GM23338 (cell line): ENCODE results near the gene NSF. TPM values are rescaled to one million over a fixed set of nuclear protein-coding genes. Genes with fewer than 3 reads are reported as not detected.
A peak's percentile ranks its signal among the peaks of the same experiment; 100 is the strongest.

Experiments used
- ATAC-seq: fragments of 200-7000 bp; cut with Tn5 transposase; 3 replicates; pipeline ENCODE4 v1.9.1; 2020
- DNase-seq: peaks from one replicate; pipeline ENCODE4 v3.0.0-alpha.2; 2015; ENCODE audit warnings: low spot score
- H2AFZ ChIP-seq: fragments of 200-600 bp; sonication (generic); 2 replicates; pipeline ENCODE4 v1.8.0; 2016; ENCODE audit warnings: antibody characterized with exemption, mild to moderate bottlenecking, moderate library complexity
- H3F3A ChIP-seq: fragments of 200-600 bp; sonication (generic); replicated peaks from 2 replicates; pipeline ENCODE4 v1.8.0; 2017; ENCODE audit warnings: antibody characterized with exemption, mixed run types, low read depth
- H3K27ac ChIP-seq: fragments of 200-600 bp; sonication (generic); 2 replicates; pipeline ENCODE4 v1.6.1; 2016; ENCODE audit warnings: low read depth
- H3K27me3 ChIP-seq: fragments of 200-600 bp; sonication (generic); 2 replicates; pipeline ENCODE4 v1.8.0; 2016; ENCODE audit warnings: mild to moderate bottlenecking, mixed run types, moderate library complexity; ENCODE audit not compliant: insufficient read depth
- H3K36me3 ChIP-seq: fragments of 200-600 bp; sonication (generic); 2 replicates; pipeline ENCODE4 v1.8.0; 2016; ENCODE audit warnings: mild to moderate bottlenecking; ENCODE audit not compliant: insufficient read depth
- H3K4me1 ChIP-seq: fragments of 200-600 bp; sonication (generic); 2 replicates; pipeline ENCODE4 v1.8.0; 2016; ENCODE audit warnings: mild to moderate bottlenecking, moderate library complexity; ENCODE audit not compliant: insufficient read depth
- H3K4me2 ChIP-seq: fragments of 200-600 bp; sonication (generic); 2 replicates; pipeline ENCODE4 v1.7.1; 2017; ENCODE audit warnings: mixed run types
- H3K4me3 ChIP-seq: fragments of 200-600 bp; sonication (generic); 2 replicates; pipeline ENCODE4 v1.6.1; 2016; ENCODE audit warnings: mixed run types
- H3K79me2 ChIP-seq: fragments of 200-600 bp; sonication (generic); replicated peaks from 2 replicates; pipeline ENCODE4 v1.8.0; 2017; ENCODE audit warnings: mild to moderate bottlenecking; ENCODE audit not compliant: insufficient read depth
- H3K9me2 ChIP-seq: fragments of 200-600 bp; sonication (generic); 2 replicates; pipeline ENCODE4 v1.8.0; 2017; ENCODE audit not compliant: insufficient read depth
- H4K20me1 ChIP-seq: fragments of 200-600 bp; sonication (generic); replicated peaks from 2 replicates; pipeline ENCODE4 v1.8.0; 2017; ENCODE audit warnings: mild to moderate bottlenecking; ENCODE audit not compliant: insufficient read depth
- H3K27ac Mint-ChIP-seq: 2 replicates; pipeline ENCODE4 v1.8.0; 2020; ENCODE audit warnings: inconsistent platforms, mild to moderate bottlenecking, moderate library complexity, mixed read lengths
- H3K27me3 Mint-ChIP-seq: 3 replicates; pipeline ENCODE4 v1.8.0; 2022; ENCODE audit warnings: low read depth, mild to moderate bottlenecking, moderate library complexity, mixed read lengths, inconsistent platforms; ENCODE audit not compliant: insufficient read depth, poor library complexity
- H3K36me3 Mint-ChIP-seq: 3 replicates; pipeline ENCODE4 v1.8.0; 2021; ENCODE audit warnings: low read depth, mild to moderate bottlenecking, inconsistent platforms, moderate library complexity, mixed read lengths
- H3K4me1 Mint-ChIP-seq: 3 replicates; pipeline ENCODE4 v1.8.0; 2020; ENCODE audit warnings: mild to moderate bottlenecking, inconsistent platforms, mixed read lengths
- H3K4me3 Mint-ChIP-seq: 3 replicates; pipeline ENCODE4 v1.8.0; 2021; ENCODE audit warnings: moderate library complexity, mild to moderate bottlenecking, inconsistent platforms, mixed read lengths
- H3K9me3 Mint-ChIP-seq: 3 replicates; pipeline ENCODE4 v1.8.0; 2020; ENCODE audit warnings: moderate library complexity, mild to moderate bottlenecking, inconsistent platforms, mixed read lengths
- EZH2 ChIP-seq: fragments of 200-600 bp; sonication (generic); IDR thresholded peaks from one replicate; pipeline ENCODE4 v1.8.0; 2017; ENCODE audit warnings: antibody characterized with exemption, mild to moderate bottlenecking, low read depth; ENCODE audit not compliant: unreplicated experiment
- EZH2phosphoT487 ChIP-seq: fragments of 200-600 bp; sonication (generic); IDR thresholded peaks from one replicate; pipeline ENCODE4 v1.8.1; 2018; ENCODE audit warnings: antibody characterized with exemption; ENCODE audit not compliant: unreplicated experiment
- JUNB ChIP-seq: IDR thresholded peaks from one replicate; pipeline ENCODE4 v1.6.1; 2016; ENCODE audit warnings: antibody characterized with exemption; ENCODE audit not compliant: unreplicated experiment
- NANOG ChIP-seq: IDR thresholded peaks from 2 replicates; pipeline ENCODE4 v1.6.1; 2016; ENCODE audit warnings: antibody characterized with exemption, borderline replicate concordance
- POLR2AphosphoS5 ChIP-seq: IDR thresholded peaks from 2 replicates; pipeline ENCODE4 v1.6.1; 2016; ENCODE audit warnings: antibody characterized with exemption, low read depth
- STAT1 ChIP-seq: IDR thresholded peaks from one replicate; pipeline ENCODE4 v1.6.1; 2016; ENCODE audit warnings: antibody characterized with exemption; ENCODE audit not compliant: unreplicated experiment
- ZNF331 ChIP-seq: fragments of 250-450 bp; sonication (Bioruptor Pico); IDR thresholded peaks from 2 replicates; pipeline ENCODE4 v1.5.0; 2020; ENCODE audit warnings: low read depth, mild to moderate bottlenecking, moderate library complexity
- polyA plus RNA-seq: library from polyadenylated mRNA; unstranded; fragments of >200 nt; fragmentation: Nextera tagmentation; extraction: Ambion mirVana; gene quantifications from 2 replicates; pipeline ENCODE4 v1.2.1, GENCODE V29; 2016
- total RNA-seq: library from RNA; depleted of rRNA; stranded (reverse); fragments of >200 nt; shearing (Covaris generic); gene quantifications from 2 replicates; pipeline ENCODE4 v1.2.3, GENCODE V29; 2014
- TF ChIP-seq, protein P1 (sequence below): fragments of 250-450 bp; sonication (Bioruptor Pico); IDR thresholded peaks from 2 replicates; pipeline ENCODE4 v1.5.0; 2020; ENCODE audit warnings: mild to moderate bottlenecking, moderate library complexity

NSF gene
- total and polyA plus RNA-seq, 2 experiments from 2014 or later, result 12.5 to 26.5 TPM

DNA sequence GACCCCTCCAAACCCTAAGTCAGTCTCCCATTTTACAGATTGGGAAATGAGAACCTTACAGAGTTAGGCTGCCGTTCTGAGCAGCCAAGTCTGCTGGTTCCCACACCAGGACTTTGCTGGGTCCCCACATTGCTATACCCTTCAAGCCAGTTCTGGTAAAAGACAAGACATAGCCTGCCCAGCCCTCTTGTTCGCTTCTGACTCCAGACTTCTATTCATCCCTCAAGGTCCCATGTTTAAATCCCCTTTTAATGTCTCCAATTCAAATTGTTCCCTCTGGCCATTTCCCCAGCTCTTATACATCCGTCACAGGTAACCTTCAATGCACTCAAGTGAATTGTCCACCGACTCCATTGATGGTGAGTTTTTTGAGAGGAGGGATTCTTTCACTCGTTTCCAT is 197.8 kb downstream of the NSF start (continued):
- TF ChIP-seq, protein P1, sequence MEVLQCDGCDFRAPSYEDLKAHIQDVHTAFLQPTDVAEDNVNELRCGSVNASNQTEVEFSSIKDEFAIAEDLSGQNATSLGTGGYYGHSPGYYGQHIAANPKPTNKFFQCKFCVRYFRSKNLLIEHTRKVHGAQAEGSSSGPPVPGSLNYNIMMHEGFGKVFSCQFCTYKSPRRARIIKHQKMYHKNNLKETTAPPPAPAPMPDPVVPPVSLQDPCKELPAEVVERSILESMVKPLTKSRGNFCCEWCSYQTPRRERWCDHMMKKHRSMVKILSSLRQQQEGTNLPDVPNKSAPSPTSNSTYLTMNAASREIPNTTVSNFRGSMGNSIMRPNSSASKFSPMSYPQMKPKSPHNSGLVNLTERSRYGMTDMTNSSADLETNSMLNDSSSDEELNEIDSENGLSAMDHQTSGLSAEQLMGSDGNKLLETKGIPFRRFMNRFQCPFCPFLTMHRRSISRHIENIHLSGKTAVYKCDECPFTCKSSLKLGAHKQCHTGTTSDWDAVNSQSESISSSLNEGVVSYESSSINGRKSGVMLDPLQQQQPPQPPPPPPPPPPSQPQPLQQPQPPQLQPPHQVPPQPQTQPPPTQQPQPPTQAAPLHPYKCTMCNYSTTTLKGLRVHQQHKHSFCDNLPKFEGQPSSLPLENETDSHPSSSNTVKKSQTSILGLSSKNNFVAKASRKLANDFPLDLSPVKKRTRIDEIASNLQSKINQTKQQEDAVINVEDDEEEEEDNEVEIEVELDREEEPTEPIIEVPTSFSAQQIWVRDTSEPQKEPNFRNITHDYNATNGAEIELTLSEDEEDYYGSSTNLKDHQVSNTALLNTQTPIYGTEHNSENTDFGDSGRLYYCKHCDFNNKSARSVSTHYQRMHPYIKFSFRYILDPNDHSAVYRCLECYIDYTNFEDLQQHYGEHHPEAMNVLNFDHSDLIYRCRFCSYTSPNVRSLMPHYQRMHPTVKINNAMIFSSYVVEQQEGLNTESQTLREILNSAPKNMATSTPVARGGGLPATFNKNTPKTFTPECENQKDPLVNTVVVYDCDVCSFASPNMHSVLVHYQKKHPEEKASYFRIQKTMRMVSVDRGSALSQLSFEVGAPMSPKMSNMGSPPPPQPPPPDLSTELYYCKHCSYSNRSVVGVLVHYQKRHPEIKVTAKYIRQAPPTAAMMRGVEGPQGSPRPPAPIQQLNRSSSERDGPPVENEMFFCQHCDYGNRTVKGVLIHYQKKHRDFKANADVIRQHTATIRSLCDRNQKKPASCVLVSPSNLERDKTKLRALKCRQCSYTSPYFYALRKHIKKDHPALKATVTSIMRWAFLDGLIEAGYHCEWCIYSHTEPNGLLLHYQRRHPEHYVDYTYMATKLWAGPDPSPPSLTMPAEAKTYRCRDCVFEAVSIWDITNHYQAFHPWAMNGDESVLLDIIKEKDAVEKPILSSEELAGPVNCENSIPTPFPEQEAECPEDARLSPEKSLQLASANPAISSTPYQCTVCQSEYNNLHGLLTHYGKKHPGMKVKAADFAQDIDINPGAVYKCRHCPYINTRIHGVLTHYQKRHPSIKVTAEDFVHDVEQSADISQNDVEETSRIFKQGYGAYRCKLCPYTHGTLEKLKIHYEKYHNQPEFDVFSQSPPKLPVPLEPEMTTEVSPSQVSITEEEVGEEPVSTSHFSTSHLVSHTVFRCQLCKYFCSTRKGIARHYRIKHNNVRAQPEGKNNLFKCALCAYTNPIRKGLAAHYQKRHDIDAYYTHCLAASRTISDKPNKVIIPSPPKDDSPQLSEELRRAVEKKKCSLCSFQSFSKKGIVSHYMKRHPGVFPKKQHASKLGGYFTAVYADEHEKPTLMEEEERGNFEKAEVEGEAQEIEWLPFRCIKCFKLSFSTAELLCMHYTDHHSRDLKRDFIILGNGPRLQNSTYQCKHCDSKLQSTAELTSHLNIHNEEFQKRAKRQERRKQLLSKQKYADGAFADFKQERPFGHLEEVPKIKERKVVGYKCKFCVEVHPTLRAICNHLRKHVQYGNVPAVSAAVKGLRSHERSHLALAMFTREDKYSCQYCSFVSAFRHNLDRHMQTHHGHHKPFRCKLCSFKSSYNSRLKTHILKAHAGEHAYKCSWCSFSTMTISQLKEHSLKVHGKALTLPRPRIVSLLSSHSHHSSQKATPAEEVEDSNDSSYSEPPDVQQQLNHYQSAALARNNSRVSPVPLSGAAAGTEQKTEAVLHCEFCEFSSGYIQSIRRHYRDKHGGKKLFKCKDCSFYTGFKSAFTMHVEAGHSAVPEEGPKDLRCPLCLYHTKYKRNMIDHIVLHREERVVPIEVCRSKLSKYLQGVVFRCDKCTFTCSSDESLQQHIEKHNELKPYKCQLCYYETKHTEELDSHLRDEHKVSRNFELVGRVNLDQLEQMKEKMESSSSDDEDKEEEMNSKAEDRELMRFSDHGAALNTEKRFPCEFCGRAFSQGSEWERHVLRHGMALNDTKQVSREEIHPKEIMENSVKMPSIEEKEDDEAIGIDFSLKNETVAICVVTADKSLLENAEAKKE, result no peak
- TF ChIP-seq POLR2AphosphoS5 (no peak), STAT1 (no peak)

DNA sequence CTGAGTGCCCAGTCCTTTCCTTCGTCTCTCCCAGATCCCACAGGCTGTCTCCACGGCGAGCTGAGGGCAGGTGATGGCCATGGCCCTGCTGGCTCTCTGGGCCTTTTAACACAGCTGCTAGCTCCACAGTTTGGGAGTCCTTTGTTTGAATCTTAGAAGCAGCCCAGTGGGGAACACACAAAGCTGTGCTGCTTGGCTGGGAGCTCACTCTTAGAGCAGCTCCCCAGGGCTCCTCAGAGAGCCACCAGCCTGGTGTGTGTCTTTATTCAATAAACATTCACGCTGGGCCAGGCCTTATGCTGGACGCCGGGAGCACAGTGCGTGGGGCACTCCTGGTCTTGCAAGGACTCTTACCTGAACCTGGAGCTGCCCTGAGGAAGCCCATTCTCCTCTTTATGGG is 198.3 kb downstream of the NSF start:
- no peaks in the 10 kb centered on the region for H3K79me2 ChIP-seq
- ATAC-seq, result peak; percentile 31
- peaks cover 37% of the 10 kb centered on the region for H3K27me3 Mint-ChIP-seq
- no peak overlapping the region for H3K4me2 ChIP-seq
- H3K4me3 ChIP-seq, result no peak overlapping the region
- no peaks in the 10 kb centered on the region for H4K20me1 ChIP-seq
- H2AFZ ChIP-seq, result no peak overlapping the region
- H3K9me2 ChIP-seq, result no peaks in the 10 kb centered on the region
- H3F3A ChIP-seq, result 0 out of 2 replicates have a peak, but pooled peaks cover 4% of the 10 kb centered on the region
- H3K27ac ChIP-seq, result no peak overlapping the region
- H3K9me3 Mint-ChIP-seq, result peaks cover 10% of the 10 kb centered on the region; the same call in 2 of the 3 replicates
- H3K4me3 Mint-ChIP-seq, result no peak overlapping the region
- H3K36me3 Mint-ChIP-seq, result peaks cover 4% of the 10 kb centered on the region; the same call in 1 of the 3 replicates
- H3K36me3 ChIP-seq, result no peaks in the 10 kb centered on the region
- no peak overlapping the region for H3K27ac Mint-ChIP-seq
- H3K27me3 ChIP-seq, result peaks cover 32% of the 10 kb centered on the region
- H3K4me1 Mint-ChIP-seq, result peaks cover 13% of the 10 kb centered on the region
- DNase-seq, result no peak
- no peaks in the 10 kb centered on the region for H3K4me1 ChIP-seq
- TF ChIP-seq ZNF331 (CRISPR knock-in tag) (no peak), POLR2AphosphoS5 (no peak), JUNB (no peak), NANOG (no peak), EZH2phosphoT487 (no peak), EZH2 (no peak)
- TF ChIP-seq, protein P1, result no peak
